ENCODE measurements around the gene CCDC157. TPM values are rescaled to one million over a fixed set of nuclear protein-coding genes. Genes with fewer than 3 reads are reported as not detected.

Gene CCDC157
- total RNA-seq, 2 experiments from 2014 or later = 2.4 to 3.7 TPM

GRCh38 chr22:30413745-30414524 lies 57.1 kb downstream of the CCDC157 start:
- Mint-ChIP-seq H3K4me3 (no peak overlapping the region), H3K9me3 (ENCODE audit: low read depth) (no peaks in the 10 kb centered on the region), H3K36me3 (ENCODE audit: low read depth) (peaks cover 58% of the 10 kb centered on the region), H3K27me3 (no peaks in the 10 kb centered on the region), H3K27ac (peak overlapping the region; percentile 79), H3K4me1 (peaks cover 47% of the 10 kb centered on the region)
- POLR2A ChIA-PET = interaction anchor here (0.9 to 1.7 kb wide), 2 partner anchors 8 to 15 kb away, joined by 3 to 7 read pairs; no protein-coding TSS in a partner anchor
- peak; percentile 48 for DNase-seq
- peak; percentile 61 for ATAC-seq
- CTCF ChIA-PET = interaction anchor here (0.6 to 4.0 kb wide), 13 partner anchors 10 to 357 kb away, joined by 3 to 13 read pairs (median 4); partner anchors contain the start of genes MTFP1, RNF215 and SEC14L2
- intact Hi-C loops (cut with DNase I, micrococcal nuclease) = no loop called here

DNA sequence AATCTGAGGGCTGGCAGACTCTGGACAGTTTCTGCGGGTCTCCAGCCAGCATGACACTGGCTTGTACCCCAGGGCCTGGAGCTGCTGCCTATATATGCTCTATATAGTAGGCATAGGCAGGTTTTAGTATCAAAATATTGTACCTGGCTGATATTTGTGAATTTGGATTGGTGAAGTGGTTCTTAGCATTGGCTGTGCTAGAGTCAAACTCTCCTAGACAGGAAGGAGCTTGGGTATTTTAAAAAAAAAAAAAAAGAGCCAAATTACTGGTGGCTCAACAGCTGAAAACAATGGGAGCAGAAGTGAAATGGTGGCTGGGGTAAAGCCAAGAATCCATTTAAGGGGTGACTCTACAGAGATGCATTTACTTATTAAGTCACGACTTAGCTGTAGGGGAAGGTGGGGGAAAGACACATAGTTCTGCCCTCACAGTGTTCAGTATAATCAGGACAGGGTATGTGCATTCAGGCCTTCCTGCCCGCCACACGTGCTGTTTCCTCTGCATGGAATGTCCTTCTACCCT lies 57.8 kb downstream of the CCDC157 start:
- intact Hi-C loops (cut with DNase I, micrococcal nuclease) = no loop called here
- DNase-seq (no peak), ATAC-seq (peak; percentile 31)
- no peaks in the 10 kb centered on the region for H3K9me3 Mint-ChIP-seq (ENCODE audit: low read depth)
- H3K36me3 Mint-ChIP-seq (ENCODE audit: low read depth) = peaks cover 59% of the 10 kb centered on the region
- peaks cover 47% of the 10 kb centered on the region for H3K4me1 Mint-ChIP-seq
- ChIA-PET CTCF (interaction anchor here (1.0 to 4.0 kb wide), 7 partner anchors 12 to 357 kb away, joined by 3 to 13 read pairs (median 5); partner anchors contain the start of genes MTFP1 and SEC14L2), POLR2A (interaction anchor here (0.8 kb wide), 1 partner anchor 12 kb away, joined by 3 read pairs; no protein-coding TSS in a partner anchor)
- no peaks in the 10 kb centered on the region for H3K27me3 Mint-ChIP-seq
- H3K27ac Mint-ChIP-seq = peak overlapping the region; percentile 79
- H3K4me3 Mint-ChIP-seq = no peak overlapping the region

DNA sequence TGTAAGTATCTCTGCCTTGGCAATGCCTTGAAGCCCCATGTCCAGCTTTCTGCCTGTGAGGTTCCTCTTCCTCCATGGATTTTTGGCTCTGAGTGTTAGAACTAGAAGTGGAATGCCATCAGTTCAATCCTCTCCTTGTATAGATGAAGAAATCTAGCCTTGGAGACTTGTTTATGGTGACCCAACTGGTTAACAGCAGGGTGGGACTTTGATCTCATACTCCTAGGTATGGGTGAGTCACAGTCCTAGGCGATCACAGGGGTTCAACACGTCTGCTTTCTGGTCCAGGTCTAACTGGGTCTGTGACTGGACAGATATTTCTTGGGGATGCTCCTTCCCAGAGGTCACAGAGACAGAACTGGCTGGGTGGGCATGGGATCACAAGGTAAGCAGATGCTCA lies 59.6 kb downstream of the CCDC157 start:
- peaks cover 57% of the 10 kb centered on the region for H3K4me1 Mint-ChIP-seq
- ChIA-PET CTCF (no interaction called here), POLR2A (no interaction called here)
- H3K36me3 Mint-ChIP-seq (ENCODE audit: low read depth) = peaks cover 58% of the 10 kb centered on the region
- H3K9me3 Mint-ChIP-seq (ENCODE audit: low read depth) = no peaks in the 10 kb centered on the region
- no peaks in the 10 kb centered on the region for H3K27me3 Mint-ChIP-seq
- ATAC-seq = no peak
- intact Hi-C loops (cut with DNase I, micrococcal nuclease) = no loop called here
- no peak overlapping the region for H3K4me3 Mint-ChIP-seq
- DNase-seq = no peak
- H3K27ac Mint-ChIP-seq = peak overlapping the region; percentile 38

GRCh38 chr22:30416837-30417236 lies 60.0 kb downstream of the CCDC157 start:
- ATAC-seq (no peak), DNase-seq (no peak)
- POLR2A ChIA-PET = no interaction called here
- CTCF ChIA-PET = no interaction called here
- H3K9me3 Mint-ChIP-seq (ENCODE audit: low read depth) = no peaks in the 10 kb centered on the region
- intact Hi-C loops (cut with DNase I, micrococcal nuclease) = no loop called here
- H3K4me1 Mint-ChIP-seq = peaks cover 59% of the 10 kb centered on the region
- H3K36me3 Mint-ChIP-seq (ENCODE audit: low read depth) = peaks cover 61% of the 10 kb centered on the region
- no peaks in the 10 kb centered on the region for H3K27me3 Mint-ChIP-seq
- H3K4me3 Mint-ChIP-seq = no peak overlapping the region
- peak overlapping the region; percentile 38 for H3K27ac Mint-ChIP-seq

DNA sequence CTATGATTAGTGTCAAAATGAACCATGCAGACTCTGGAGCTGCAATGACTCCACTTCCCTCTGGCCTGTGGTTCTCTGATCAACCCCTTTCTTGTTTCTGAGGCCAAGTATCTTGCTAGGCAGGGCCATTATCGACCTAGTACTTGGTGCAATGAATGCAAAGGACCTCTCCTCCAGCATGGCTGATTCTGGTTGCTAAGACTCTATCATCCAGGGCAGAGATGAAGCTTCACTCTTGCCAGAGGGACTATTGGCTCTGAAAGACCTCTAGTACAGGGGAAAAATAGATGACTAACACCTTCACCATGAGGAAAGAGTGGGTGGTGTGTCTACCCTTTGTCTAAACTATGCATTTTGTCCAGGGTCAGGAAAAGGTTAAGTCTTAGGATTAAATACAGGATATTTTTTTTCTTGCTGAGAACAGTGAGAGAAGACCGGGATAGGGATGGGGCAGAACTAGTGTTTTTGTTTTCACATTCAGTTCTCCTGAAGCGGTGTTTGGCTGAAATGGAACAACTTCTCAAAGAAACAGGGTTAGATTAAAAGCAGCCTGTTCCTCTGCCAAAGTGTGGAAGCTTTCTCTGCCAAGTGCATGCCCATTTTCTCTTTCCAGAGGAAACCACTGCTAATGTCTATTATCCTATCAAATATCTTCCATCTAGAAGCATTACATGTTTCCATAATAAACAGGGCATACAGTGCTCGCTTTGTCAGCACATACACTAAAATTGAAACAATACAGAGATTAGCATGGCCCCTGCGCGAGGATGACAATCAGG lies 63.7 kb downstream of the CCDC157 start:
- peaks cover 46% of the 10 kb centered on the region for H3K4me1 Mint-ChIP-seq
- DNase-seq (no peak), ATAC-seq (no peak)
- POLR2A ChIA-PET = no interaction called here
- intact Hi-C loops (cut with DNase I, micrococcal nuclease) = loop anchor here (5.0 to 10.0 kb wide), 8 partner anchors 63 to 1616 kb away; partner anchors contain the start of genes CCDC157 (in 1 of the 2), DRG1 (in 1 of the 2), NF2 (in 1 of the 2) and PIK3IP1 (in 1 of the 2)
- H3K36me3 Mint-ChIP-seq (ENCODE audit: low read depth) = peaks cover 62% of the 10 kb centered on the region
- H3K27ac Mint-ChIP-seq = peak overlapping the region; percentile 69
- CTCF ChIA-PET = interaction anchor here (0.5 to 7.2 kb wide), 8 partner anchors 16 to 165 kb away, joined by 3 to 50 read pairs (median 4); partner anchors contain the start of genes CASTOR1 and SEC14L2
- H3K4me3 Mint-ChIP-seq = peak overlapping the region; percentile 11
- no peaks in the 10 kb centered on the region for H3K9me3 Mint-ChIP-seq (ENCODE audit: low read depth)
- no peaks in the 10 kb centered on the region for H3K27me3 Mint-ChIP-seq

DNA sequence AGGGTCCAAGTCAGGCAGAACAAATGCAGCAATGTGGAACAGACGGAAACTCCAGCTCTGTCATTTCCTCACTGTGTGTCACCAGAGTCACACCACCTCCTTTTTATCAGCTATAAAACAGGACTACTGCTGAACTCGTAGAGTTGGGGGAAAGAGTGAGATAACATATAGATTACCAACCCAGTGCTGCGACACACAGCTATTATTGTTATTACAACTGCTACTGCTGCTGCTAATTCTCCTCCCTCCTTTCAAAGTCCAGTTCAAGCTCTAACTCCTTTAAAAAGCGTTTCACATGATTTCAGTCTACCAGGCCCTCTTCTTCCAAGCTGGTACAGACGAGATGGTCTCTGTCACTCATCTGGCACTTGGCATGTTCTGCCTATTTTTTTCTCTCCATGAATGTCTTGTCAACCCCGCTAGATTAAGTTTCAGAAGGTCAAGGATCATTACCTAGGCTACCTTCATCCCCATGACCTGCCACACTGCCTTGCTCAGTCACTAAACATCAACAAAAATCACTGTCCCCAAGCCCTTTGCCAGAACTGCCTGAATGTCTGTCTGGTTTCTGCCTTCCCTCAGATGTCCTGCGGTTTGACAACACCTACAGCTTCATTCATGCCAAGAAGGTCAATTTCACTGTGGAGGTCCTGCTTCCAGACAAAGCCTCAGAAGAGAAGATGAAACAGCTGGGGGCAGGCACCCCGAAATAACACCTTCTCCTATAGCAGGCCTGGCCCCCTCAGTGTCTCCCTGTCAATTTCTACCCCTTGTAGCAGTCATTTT lies 65.1 kb downstream of the CCDC157 start:
- ChIA-PET CTCF (interaction anchor here (0.8 to 7.2 kb wide), 11 partner anchors 9 to 333 kb away, joined by 3 to 90 read pairs (median 4); partner anchors contain the start of genes CASTOR1, PES1 and SEC14L2), POLR2A (interaction anchor here (0.8 to 1.1 kb wide), 3 partner anchors 9 to 25 kb away, joined by 3 to 7 read pairs (median 3); partner anchors contain the start of gene SEC14L2)
- Mint-ChIP-seq H3K27me3 (no peaks in the 10 kb centered on the region), H3K27ac (peak overlapping the region; percentile 97), H3K36me3 (ENCODE audit: low read depth) (peaks cover 55% of the 10 kb centered on the region), H3K9me3 (ENCODE audit: low read depth) (no peaks in the 10 kb centered on the region), H3K4me1 (peaks cover 43% of the 10 kb centered on the region), H3K4me3 (peak overlapping the region; percentile 93)
- ATAC-seq (no peak), DNase-seq (no peak)
- intact Hi-C loops (cut with DNase I, micrococcal nuclease) = loop anchor here (5.0 to 10.0 kb wide), 8 partner anchors 65 to 1617 kb away; partner anchors contain the start of genes CCDC157 (in 1 of the 2), DRG1 (in 1 of the 2), NF2 (in 1 of the 2) and PIK3IP1 (in 1 of the 2)

GRCh38 chr22:30422481-30423300 lies 65.9 kb downstream of the CCDC157 start:
- POLR2A ChIA-PET = interaction anchor here (0.6 to 3.6 kb wide), 4 partner anchors 9 to 66 kb away, joined by 3 to 18 read pairs (median 8); partner anchors contain the start of genes CCDC157, SEC14L2 and SF3A1

DNA sequence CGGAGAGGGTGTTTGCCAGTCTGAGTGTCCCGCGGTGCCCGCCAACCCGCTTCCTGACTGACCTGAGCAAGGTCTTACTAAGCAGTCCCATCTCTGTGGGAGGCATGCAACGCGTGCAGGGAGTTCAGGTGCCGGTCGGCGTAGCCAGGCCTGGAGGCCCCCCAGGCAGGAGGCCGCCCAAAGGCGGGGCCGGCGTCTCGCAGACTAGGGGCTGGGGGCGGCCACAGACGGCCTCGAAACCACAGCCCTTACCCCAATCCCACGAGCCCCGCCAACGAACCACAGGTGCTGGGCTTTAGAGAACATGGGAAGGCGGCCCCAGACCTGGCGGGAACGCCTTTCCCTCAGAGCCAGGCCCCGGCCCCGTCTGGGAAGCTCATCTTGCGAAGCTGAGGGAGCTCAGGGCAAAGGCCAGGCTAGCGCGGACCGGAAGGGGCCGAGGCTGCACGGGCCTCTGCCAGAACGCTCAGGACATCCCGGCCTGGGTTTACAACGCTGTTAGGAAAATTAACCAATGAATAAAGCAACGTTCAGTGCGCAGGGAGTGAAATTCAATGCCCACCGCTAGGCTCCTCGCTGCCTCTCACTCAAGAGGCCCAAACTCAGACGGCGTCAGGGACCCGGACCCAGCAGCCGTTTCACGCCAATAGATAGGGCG lies 66.6 kb downstream of the CCDC157 start:
- H3K27me3 Mint-ChIP-seq = no peaks in the 10 kb centered on the region
- peak; percentile 80 for DNase-seq
- H3K4me1 Mint-ChIP-seq = peaks cover 49% of the 10 kb centered on the region
- ChIA-PET POLR2A (interaction anchor here (0.6 to 3.6 kb wide), 9 partner anchors 11 to 1005 kb away, joined by 3 to 18 read pairs (median 4); partner anchors contain the start of genes CCDC157, SEC14L2, SF3A1 and TBC1D10A), CTCF (interaction anchor here (0.6 to 7.2 kb wide), 18 partner anchors 10 to 1243 kb away, joined by 3 to 90 read pairs (median 5); partner anchors contain the start of genes CASTOR1, PES1, RNF215 and SEC14L2)
- H3K4me3 Mint-ChIP-seq = peak overlapping the region; percentile 93
- no peaks in the 10 kb centered on the region for H3K9me3 Mint-ChIP-seq (ENCODE audit: low read depth)
- H3K36me3 Mint-ChIP-seq (ENCODE audit: low read depth) = peaks cover 53% of the 10 kb centered on the region
- H3K27ac Mint-ChIP-seq = peak overlapping the region; percentile 97
- peak; percentile 10 for ATAC-seq
- intact Hi-C loops (cut with DNase I, micrococcal nuclease) = loop anchor here (1.0 to 10.0 kb wide), 9 partner anchors 66 to 1619 kb away; partner anchors contain the start of genes CCDC157 (in 1 of the 2), DRG1 (in 1 of the 2), NF2 (in 1 of the 2) and OSM (in 1 of the 2)

More at GRCh38 chr22:30422481-30423300, 65.9 kb downstream of the CCDC157 start:
- H3K27ac Mint-ChIP-seq = peak overlapping the region; percentile 97
- H3K36me3 Mint-ChIP-seq (ENCODE audit: low read depth) = peaks cover 57% of the 10 kb centered on the region
- ATAC-seq (no peak), DNase-seq (peak; percentile 70)
- peaks cover 49% of the 10 kb centered on the region for H3K4me1 Mint-ChIP-seq
- no peaks in the 10 kb centered on the region for H3K9me3 Mint-ChIP-seq (ENCODE audit: low read depth)
- intact Hi-C loops (cut with DNase I, micrococcal nuclease) = loop anchor here (1.0 to 10.0 kb wide), 9 partner anchors 65 to 1618 kb away; partner anchors contain the start of genes CCDC157 (in 1 of the 2), DRG1 (in 1 of the 2), NF2 (in 1 of the 2) and OSM (in 1 of the 2)
- H3K27me3 Mint-ChIP-seq = no peaks in the 10 kb centered on the region
- peak overlapping the region; percentile 93 for H3K4me3 Mint-ChIP-seq
- CTCF ChIA-PET = interaction anchor here (0.8 to 7.2 kb wide), 14 partner anchors 8 to 332 kb away, joined by 3 to 90 read pairs (median 4); partner anchors contain the start of genes CASTOR1, PES1, RNF215 and SEC14L2

Measured in activated CD4-positive, alpha-beta T cell treated with anti-CD3 and anti-CD28 coated beads for 36 hours (primary cell).